ENCODE results near the gene CEP135.
"Not testable (repeated sequence)": the region's sequence is repeated elsewhere in the genome, so short reads cannot be mapped to it uniquely, and the experiment has no call there.

CEP135 gene

DNA sequence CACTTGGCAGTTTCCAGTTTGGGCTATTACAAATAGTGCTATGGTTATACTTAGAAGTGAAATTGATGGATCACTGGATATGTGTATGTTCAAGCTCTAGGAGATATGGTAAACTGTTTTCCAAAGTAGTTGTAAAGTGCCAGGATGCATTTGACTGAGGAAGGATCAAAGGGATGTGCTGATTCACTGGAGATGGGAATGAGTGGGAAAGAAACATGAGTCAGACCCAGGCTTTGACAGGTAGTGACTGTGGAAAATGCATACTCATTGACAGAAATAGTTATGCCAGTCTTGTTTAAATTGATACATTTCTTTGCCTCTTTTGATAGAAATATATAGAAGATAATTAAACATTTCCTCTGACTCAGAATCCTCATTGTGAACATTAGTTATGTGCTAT lies 77.9 kb downstream of the CEP135 start:
- ATAC-seq, result no peak

DNA sequence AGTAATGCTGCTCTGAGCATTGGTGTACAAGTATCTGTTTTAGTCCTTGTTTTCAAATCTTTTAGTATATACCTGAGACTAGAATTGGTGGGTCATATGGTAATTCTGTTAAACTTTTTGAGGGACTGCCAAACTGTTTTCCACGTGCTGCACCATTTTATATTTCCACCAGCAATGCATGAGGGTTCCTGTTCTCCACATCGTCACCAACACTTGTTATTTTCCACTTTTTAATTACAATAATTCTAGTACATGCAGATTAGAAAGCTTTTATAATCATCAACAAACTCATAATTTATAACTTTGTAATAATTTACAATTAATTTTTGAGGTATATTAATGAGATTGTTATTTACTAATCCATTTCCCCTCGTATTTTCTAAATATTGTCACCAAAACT lies 79.4 kb downstream of the CEP135 start:
- no peak for ATAC-seq

DNA sequence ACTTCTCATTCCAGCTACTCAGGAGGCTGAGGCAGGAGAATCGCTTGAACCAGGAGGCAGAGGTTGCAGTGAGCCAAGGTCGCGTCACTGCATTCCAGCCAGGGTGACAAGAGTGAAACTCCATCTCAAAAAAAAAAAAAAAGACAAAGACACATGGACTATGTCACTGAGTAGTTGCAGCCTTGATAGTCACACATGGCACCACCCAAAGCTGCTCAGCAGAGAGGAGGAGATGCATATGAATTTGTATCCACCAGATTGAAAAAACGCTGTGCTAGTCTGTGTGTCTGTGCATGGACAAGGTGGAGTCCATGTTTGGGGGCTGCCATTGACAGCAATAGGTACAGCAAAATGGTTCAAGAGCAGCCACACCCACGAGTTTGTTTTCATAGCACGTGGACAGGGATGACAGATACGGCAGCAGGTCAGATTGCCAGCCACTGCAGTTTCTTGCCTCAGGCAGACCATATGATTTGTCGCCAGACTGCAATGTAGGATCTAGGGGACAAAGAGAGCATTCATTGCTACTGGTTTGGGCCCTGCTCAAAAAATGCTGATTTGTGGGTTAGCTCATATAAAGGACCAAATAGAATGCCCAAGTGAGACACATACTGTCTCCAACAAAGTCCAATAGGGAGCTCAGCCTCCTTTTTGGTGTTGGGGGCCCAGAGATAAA lies 89.9 kb downstream of the CEP135 start:
- no peak for ATAC-seq

DNA sequence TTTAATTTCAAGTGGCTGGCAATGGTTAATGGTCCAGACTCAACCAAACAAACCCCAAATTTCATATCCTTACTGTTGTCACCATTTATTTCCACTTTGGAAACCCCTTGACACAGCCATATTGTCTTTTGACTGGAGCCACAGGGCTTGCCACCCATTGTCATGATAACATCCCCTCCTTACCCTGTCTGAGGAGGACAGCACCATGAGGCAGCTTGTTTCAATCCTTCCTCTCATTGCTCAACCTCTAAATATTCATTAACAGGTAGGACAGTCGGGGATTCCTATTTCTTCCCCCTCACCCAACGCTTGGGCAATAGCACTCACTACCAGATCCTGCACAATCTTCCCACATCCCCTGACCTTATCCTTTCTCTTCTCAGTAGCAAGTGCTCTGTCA lies 92.1 kb downstream of the CEP135 start:
- ATAC-seq, result no peak

DNA sequence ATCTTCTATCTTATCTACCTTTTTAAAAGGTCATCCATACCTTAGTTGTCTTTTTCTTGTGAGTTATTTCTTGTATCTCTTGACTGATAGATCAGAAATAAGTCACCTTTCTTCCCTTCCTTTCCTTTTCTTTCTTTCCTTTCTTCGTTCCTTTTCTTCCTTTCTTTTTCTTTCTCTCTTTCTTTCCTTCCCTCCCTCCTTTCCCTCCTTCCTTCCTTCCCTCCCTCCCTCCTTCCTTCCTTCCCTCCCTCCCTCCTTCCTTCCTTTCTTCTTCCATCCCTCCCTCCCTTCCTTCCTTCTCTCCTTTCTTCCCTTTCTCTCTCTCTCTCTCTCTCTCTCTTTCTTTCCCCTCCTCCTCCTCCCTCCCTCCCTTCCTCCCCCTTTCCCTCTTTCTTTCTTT lies 93.5 kb downstream of the CEP135 start:
- no peak for ATAC-seq

DNA sequence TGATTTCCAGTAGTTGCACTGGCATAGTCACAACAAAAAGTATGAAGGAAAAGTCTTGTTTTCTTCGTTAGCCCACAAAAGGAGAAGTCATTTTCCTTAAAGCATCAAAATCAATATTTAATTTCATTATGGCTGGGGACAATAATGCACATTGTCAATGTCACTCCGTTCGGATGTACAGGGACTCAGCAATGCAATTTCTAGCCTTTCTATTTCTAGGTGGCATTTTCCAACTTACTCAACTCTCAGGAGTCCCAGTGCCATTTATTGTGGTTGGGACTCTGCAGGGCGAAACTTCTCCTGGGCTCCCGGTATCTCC lies 99.6 kb downstream of the CEP135 start:
- ATAC-seq, result no peak

DNA sequence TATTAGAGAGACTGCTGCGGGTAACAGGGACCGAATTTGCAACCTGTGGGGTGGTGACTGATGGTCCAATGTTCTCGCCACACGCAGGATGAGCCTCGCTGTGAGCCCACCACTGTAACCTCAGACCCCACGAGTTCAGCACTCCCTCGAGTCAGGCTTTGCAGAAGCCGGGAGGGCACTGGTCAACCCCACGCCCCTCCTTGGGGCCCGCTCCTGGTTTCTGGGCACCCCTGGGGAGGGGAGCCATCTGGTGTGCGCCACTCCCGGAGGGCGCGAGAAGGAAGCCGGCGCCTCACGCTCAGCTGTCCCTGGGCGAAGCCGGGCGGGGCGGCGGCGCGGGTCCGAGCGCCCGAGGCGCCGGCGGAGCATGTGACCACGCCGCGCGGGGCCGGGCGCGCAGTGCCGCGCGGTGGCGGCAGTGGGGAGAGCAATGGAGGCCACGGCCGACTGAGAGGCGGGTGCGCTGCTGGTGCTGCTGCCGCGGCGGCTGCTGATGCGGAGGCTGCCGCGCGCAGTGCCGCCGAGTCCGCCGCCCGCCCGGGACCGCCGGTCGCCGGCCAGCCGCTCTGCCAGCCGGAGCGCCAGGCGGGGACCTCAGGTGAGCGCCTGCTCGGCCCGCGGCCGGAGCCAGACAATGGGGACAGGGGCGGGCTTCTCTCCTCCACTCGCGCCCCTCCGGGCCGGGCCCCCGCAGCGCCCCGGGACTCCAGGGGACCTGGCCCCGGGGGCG lies 100.1 kb downstream of the CEP135 start:
- peak; percentile 79 to 86 for ATAC-seq

DNA sequence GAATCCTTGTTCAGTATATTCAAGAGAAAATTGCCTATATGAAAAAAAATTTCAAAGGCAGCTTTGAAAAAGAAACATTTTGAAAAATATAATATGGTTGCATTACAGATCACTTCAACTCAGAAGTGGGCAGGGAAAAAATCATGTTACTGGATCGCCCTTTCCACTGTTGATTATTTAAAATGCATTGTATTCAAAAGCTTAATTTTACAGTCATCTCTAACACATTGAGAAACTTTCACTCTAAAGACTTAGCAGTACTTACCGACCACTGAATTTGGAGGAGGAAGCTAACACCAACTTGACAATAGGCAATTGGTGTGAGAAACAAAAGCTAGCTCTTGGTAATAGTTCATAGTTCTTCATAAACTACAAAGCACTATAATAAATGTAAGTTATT lies 101.9 kb downstream of the CEP135 start:
- no peak for ATAC-seq

DNA sequence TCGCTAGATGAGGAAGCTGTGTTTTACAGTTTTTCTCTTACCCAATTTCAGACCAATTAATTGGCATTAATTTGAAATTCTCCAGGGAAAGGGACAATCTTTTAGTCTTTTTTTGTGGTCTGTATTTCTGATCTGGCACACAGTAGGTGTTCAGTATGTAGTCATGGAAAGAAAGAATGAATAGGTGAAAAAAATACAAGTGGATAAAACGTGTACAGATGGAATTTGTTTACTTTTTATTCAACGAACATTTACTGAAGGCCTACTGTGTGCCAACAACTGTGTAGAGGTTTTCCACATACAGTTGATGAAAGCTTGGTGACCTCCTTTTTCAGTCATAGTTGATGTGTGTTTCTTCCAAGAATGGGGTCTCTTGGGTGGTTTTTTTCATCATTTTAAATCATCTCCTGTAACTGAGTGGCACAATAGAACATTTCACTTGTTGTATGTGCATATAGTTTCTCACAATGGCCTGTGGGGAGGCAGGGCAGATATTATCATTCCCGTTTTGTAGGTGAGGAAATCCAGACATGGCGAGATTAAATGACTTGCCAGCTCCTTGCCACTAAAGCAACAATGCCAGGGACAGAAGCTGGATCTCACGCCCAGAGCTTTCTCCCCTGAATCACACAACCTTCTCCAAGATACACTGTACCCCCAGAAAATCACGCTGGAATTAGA lies 102.4 kb downstream of the CEP135 start:
- ATAC-seq, result no peak

DNA sequence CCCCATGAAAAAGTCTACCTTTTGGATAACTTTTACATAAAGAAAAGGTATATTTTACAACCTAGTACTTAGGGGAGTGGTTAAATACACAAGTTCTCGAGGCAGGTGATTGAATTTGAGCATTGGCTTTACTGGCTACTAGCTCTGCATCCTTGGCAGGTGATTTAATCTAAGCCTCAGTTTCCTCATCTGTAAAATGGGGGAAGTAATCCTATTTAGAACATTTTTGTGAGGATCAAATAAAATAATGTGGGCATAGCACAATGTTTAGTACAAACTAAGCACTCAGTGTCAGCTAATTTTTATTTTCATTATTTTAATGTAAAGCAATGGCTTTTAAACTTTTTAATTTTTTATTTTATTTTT lies 102.9 kb downstream of the CEP135 start:
- ATAC-seq, result no peak

DNA sequence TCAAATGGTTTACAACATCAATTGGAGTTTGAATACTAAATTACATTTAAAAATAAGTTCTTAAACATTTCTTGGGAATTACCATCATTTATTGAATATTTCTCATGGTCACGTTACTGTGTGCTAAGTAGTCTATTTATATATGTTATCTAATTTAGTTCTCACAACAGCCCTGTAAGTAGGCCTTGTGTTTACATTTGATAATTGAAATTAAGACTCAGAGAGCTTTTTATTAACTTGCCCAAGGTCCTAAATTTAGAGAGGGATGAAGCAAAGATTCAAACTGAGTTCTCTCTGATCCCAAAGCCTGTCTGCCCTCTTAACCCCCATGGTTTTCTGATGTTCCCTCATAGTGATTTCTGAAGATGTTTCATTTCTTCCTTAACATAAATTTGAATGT lies 103.7 kb downstream of the CEP135 start:
- ATAC-seq, result no peak

DNA sequence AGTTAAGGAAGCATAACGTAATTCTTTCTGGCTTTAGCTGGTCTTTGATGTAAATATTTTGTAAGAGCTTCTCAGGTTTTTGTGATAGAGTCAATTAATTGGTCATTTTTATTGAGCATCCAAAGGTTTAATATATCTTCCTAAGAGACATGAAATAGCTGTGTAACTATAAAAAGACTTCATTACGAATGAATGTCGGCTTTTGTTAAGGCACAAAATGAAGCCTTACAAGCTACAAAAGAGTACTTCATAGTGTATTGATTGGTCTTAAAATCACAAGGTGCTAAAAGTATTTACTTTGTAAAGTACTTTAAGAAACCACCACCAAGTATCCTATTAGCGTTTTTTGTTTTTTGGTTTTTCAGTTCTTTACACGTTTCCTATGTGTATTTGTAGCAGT lies 104.2 kb downstream of the CEP135 start:
- no peak for ATAC-seq

DNA sequence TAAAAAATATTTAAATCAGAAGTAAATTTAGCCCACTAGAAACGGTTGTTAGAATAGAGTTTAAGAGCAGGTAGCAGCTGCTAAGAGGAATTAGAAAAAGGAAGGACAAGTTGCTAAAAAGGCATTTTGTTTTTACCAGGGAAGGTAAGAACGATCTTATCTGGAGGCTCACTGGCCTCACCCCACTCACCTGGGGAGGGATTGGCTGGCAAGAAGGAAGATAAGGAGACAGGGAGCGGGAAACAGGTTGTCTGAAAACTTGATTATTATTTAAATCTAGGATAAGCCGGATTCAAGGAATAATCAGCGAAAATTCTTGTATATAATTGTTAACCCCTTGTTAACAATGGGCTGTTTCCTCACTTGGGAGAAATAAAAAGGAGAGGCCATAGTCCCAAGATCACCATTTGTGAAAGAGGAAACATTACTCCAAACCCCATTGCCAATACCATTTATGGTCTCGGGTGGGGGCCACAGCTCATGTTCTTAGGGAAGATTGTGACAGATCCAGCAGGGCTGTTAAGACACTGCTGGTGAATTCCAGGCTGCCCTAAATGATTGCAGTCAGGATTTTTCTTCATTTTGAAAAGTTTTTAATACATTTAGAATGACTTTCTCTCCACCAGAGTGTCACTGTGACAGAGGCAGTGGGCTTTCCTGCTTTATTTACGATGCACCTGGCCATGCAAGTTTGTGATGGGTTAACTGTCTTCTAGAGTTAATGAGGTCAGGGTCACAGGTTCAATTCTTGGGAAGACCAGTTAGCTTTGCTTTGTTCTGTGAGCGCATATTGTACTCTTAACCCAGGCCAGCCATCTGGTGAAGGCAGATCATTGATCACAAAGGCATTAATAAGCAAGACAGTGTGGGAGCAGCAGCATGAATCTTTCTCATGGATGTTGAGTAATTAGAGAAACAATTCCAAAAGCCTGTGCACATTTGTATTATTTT lies 106.6 kb downstream of the CEP135 start:
- ATAC-seq, result no peak

DNA sequence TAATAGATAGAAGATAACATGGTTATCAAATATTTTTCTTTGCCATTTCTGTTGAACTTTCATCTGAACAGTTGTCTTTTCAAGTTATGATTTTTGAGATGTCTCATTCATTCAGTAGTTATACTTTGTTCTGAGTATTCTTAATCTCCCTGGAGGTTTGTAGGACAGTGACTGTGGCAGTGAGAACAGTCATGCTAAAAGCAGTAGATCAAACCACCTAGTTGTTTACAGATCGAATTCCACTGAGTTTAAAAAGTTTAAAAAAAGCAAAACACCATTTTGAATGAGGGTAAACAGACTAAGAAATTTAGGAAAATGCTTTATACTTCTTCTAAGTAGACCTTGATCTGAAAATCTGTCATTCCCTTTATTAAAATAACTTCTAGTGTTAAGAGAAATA lies 107.2 kb downstream of the CEP135 start:
- no peak for ATAC-seq

DNA sequence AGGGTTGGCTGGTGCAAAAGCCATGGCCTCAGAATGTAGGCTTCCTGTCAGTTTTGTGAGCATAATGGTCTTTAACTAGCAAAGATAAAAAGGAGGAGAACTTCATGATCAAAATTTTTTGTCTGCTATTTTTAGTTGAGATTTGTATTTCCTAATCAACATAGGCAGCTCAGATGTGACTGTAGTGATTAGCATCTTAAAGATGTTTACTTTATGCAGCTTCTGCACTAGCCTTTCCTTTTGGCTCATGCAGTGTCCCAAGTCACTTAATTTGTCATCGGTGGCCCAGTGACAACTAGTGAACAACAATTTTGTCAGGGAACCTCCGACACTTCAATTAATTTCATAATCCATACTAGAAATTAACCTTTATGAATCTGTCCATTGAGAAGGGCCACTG lies 109.8 kb downstream of the CEP135 start:
- no peak for ATAC-seq

DNA sequence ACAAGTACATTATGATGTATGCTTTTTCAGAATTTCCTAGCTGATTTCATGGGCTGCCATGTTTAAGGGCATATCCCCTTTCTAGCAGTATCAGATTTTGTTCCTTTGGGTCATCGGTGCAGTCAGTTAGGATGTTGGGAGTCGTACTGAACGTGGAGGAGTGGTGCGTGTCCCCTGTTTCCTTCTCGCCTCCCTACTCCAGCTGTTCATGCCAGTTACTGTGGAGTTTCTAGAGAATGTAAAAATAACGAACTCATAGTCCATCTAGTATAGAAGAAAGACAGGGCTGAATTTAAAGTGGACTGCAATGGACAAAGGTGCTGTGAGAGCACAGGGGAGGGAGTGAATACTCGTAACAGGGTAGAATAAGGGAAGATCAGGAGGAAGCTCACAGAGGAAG lies 111.3 kb downstream of the CEP135 start:
- no peak for ATAC-seq

DNA sequence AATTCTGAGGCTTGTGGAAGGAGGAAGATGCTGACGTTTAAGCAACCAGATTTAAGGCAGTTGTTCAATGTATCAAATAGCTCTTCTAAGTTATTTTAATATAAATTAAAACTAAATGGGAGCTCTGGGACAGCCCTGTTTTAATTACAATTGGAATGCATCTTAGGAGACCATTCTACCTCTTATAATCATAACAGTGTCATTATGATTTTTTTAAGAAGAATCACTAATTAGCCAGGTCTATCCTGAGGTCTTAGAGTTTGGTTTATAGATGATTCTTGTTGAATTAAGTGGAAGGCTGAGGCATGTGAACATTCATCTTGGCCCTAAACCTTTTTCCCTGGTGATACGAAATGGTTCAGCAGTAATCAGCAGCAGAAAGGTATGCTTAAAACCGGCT lies 113.4 kb downstream of the CEP135 start:
- ATAC-seq, result no peak

DNA sequence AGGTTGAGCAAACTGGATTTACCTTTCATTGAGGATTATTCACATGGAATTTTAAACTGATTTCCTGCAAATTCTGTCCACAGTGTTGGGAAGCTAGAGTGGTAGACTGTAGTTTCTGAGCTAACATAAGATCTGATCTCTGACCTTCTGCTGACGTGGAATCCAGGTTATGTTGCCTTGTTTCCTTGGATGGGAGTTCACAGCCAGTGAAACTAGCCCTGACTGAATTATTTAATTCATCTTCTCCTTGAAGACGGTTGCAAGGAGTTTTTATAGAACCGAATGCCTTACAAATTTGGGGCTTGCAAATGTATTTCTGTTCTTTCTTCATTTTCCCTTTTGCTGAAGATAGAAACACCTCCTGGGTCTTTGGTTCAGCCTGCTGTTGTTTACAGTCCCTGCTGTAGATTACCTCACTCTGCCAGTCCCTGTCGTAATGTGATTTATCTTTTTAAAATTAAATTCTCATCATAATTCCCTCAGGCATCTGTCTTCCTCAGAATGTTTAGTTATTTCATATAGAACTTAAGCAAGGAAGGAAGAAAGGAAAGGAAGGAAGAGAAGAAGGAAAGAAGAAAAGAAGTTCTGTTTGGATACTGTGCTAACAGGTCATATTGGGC lies 113.9 kb downstream of the CEP135 start:
- ATAC-seq, result no peak

DNA sequence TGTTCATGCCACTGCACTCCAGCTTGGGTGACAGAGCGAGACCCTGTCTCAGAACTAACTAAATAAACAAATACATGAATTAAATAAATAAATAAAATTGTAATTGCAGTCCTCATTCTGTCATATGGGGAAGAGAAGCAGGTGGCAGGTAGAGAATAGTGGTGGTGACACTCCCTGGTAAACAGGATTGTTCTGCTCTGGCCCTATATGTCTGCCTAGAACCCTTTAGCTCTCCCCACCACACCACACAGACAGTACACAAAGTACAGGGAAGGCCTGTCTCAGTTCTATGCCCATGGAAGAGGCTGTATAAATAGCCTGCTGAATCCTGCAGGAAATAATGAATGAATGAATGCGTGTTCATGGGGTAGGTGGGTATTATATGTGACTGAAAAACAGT lies 117.7 kb downstream of the CEP135 start:
- ATAC-seq, result no peak

DNA sequence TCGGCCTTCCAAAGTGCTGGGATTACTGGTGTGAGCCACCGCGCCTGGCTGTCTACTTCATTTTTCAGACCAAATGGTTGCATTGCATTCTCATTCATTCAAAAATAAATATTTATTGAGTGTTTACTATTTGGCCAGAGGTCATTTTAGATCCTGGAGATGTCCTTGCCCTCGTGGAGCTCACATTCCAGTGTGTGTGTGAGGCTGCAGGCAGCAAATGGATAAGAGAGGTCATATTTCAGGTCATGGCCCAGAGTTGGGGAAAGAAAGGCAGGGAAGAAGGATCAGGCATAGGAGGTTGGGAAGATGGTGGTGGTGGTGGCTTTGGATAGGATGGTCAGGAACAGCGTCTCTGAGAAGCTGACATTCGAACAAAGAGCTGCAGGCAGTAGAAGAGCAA lies 119.1 kb downstream of the CEP135 start:
- no peak for ATAC-seq

DNA sequence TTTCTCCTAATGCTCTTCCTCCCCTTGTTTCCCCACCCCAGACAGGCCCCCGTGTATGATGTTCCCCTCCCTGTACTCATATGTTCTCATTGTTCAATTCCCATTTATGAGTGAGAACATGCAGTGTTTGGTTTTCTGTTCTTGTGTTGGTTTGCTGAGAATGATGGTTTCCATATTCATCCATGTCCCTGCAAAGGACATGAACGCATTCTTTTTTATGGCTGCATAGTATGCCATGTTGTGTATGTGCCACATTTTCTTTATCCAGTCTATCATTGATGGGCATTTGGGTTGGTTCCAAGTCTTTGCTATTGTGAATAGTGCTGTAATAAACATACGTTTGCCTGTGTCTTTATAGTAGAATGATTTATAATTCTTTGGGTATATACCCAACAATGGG lies 124.0 kb downstream of the CEP135 start:
- not testable (repeated sequence) for ATAC-seq

DNA sequence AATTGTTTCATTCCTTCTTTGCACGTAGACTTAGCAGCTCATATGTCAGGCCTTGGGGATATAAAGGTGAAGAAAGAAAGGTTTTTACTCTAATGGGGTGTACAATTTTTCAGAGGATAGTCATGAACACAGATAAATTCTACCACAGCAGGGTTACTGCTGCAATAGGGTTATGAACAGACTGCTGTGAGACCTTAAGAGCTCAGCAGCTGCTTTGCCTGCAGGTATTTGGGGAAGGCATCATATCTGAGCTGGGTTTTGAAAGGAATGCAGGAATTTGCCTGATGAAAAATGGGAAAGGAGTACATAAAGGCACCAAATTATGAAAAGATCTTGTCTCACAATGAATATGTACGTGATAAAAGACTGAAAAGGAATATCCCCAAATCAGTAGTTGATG lies 128.9 kb downstream of the CEP135 start:
- ATAC-seq, result no peak

DNA sequence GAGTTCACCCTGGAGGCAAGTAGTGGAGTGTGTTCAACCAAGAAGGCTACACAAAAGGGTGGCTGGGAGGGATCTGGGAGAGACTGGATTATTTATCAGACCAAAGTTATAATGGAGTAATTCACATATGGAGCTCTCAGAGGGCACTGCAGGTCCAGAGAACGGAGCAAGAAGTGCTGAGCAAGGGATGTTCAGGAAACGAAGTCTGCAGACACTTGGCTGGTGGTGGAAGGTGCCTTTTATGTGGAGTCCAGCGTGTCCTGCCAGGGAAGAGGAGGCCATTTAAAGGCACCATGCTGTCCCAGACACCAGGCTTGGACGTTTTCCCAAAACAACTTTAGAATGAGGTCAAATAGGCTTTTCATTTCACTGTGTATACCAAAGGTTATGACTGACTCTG lies 130.1 kb downstream of the CEP135 start:
- ATAC-seq, result no peak
